ENCODE measurements around the gene GNGT1.
A peak's percentile ranks its signal among the peaks of the same experiment; 100 is the strongest.

- TF ChIP-seq MEF2A (IDR thresholded peaks at IDR 0.05; ENCODE audit: borderline replicate concordance, low read depth) (no peak), EP300 (IDR thresholded peaks at IDR 0.05; ENCODE audit: borderline replicate concordance in 1 of 2, low read depth in 1 of 2, low read length in 1 of 2) (0 out of 4 replicates have a peak, but pooled peaks of 1 of the 2 experiments have one; percentile 32), RCOR1 (IDR thresholded peaks at IDR 0.05; ENCODE audit: low read length) (peak; percentile 6; the same call in 1 of the 2 replicates), GABPA (IDR thresholded peaks at IDR 0.05; ENCODE audit: low read depth) (peak; percentile 13; the same call in 1 of the 2 replicates)
- TF ChIP-seq, protein P1, sequence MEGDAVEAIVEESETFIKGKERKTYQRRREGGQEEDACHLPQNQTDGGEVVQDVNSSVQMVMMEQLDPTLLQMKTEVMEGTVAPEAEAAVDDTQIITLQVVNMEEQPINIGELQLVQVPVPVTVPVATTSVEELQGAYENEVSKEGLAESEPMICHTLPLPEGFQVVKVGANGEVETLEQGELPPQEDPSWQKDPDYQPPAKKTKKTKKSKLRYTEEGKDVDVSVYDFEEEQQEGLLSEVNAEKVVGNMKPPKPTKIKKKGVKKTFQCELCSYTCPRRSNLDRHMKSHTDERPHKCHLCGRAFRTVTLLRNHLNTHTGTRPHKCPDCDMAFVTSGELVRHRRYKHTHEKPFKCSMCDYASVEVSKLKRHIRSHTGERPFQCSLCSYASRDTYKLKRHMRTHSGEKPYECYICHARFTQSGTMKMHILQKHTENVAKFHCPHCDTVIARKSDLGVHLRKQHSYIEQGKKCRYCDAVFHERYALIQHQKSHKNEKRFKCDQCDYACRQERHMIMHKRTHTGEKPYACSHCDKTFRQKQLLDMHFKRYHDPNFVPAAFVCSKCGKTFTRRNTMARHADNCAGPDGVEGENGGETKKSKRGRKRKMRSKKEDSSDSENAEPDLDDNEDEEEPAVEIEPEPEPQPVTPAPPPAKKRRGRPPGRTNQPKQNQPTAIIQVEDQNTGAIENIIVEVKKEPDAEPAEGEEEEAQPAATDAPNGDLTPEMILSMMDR (IDR thresholded peaks at IDR 0.05) = no peak
These were observed 15.5 kb downstream of the GNGT1 start, which contains the start of gene GNG11 for GRCh38 chr7:93921607-93922566.

All from SK-N-SH (cell line).